OCI-LY7 (cell line): ENCODE measurements around the gene SERAC1. TPM values are rescaled to one million over a fixed set of nuclear protein-coding genes. Genes with fewer than 3 reads are reported as not detected.

Source experiments
- BruUV-seq: library from RNA; stranded (reverse); fragments of 400-500 nt; replicated peaks from 2 replicates; lab custom pipeline; 2021; lab: Mats Ljungman, UMichigan
- CTCF ChIA-PET: fragments of 300-600 bp; sonication (Branson Sonifier 250); formaldehyde crosslinking; loops from one replicate; lab custom pipeline; 2022; ENCODE audit warnings: antibody characterized with exemption; ENCODE audit not compliant: unreplicated experiment; lab: Charles Lee
- POLR2A ChIA-PET: fragments of 300-600 bp; sonication (Branson Sonifier 250); formaldehyde crosslinking; loops from one replicate; lab custom pipeline; 2022; ENCODE audit warnings: antibody characterized with exemption; lab: Charles Lee
- DNase-seq: peaks from one replicate; pipeline ENCODE4 v3.0.0-alpha.2; 2015; ENCODE audit warnings: low spot score
- H2AFZ ChIP-seq: fragments of 200-600 bp; sonication (generic), shearing (Covaris generic); 2 replicates; pipeline ENCODE4 v1.6.1; 2014; ENCODE audit warnings: mild to moderate bottlenecking, antibody characterized with exemption, low read length, moderate library complexity
- H3K27ac ChIP-seq: fragments of 200-600 bp; sonication (generic); 2 replicates; pipeline ENCODE4 v1.5.1; 2014; ENCODE audit warnings: mixed run types, low read depth, mild to moderate bottlenecking, moderate library complexity, low read length, inconsistent platforms; ENCODE audit not compliant: poor library complexity, severe bottlenecking
- H3K36me3 ChIP-seq: fragments of 200-600 bp; sonication (generic); 2 replicates; pipeline ENCODE4 v1.6.1; 2014; ENCODE audit warnings: mild to moderate bottlenecking, antibody characterized with exemption, low read length, moderate library complexity, mixed read lengths; ENCODE audit not compliant: insufficient read depth
- H3K4me1 ChIP-seq: fragments of 200-600 bp; sonication (generic); 2 replicates; pipeline ENCODE4 v1.5.1; 2014; ENCODE audit warnings: mild to moderate bottlenecking, low read length; ENCODE audit not compliant: insufficient read depth, poor library complexity, severe bottlenecking
- H3K4me2 ChIP-seq: fragments of 200-600 bp; sonication (generic); 2 replicates; pipeline ENCODE4 v1.6.1; 2014; ENCODE audit warnings: mild to moderate bottlenecking, low read length
- H3K4me3 ChIP-seq: fragments of 200-600 bp; sonication (generic); 2 replicates; pipeline ENCODE4 v1.5.1; 2014; ENCODE audit warnings: mild to moderate bottlenecking, low read depth, low read length; ENCODE audit not compliant: poor library complexity, severe bottlenecking
- H3K79me2 ChIP-seq: fragments of 200-600 bp; sonication (generic); 2 replicates; pipeline ENCODE4 v1.6.1; 2016; ENCODE audit warnings: low read depth, mild to moderate bottlenecking, low read length, moderate library complexity, mixed read lengths; ENCODE audit not compliant: insufficient read depth
- H3K9me2 ChIP-seq: fragments of 200-600 bp; sonication (generic); 2 replicates; pipeline ENCODE4 v1.6.1; 2016; ENCODE audit warnings: mild to moderate bottlenecking, low read length, mixed read lengths; ENCODE audit not compliant: insufficient read depth
- H3K9me3 ChIP-seq: fragments of 200-600 bp; sonication (generic); 2 replicates; pipeline ENCODE4 v1.6.1; 2014; ENCODE audit warnings: mild to moderate bottlenecking, mixed run types, low read length, mixed read lengths
- H4K20me1 ChIP-seq: fragments of 200-600 bp; sonication (generic); 2 replicates; pipeline ENCODE4 v1.6.1; 2014; ENCODE audit warnings: mild to moderate bottlenecking, antibody characterized with exemption, low read length, moderate library complexity, mixed read lengths; ENCODE audit not compliant: insufficient read depth
- CTCF ChIP-seq: fragments of 200-600 bp; sonication (generic); conservative IDR thresholded peaks from 2 replicates; pipeline ENCODE4 v1.5.1; 2014; ENCODE audit warnings: mild to moderate bottlenecking, antibody characterized with exemption, low read length, moderate library complexity, mixed read lengths
- EZH2phosphoT487 ChIP-seq: fragments of 200-600 bp; sonication (generic); IDR thresholded peaks from 2 replicates; pipeline ENCODE4 v1.6.1; 2018; ENCODE audit warnings: low read depth, borderline replicate concordance, mild to moderate bottlenecking, mixed run types, antibody characterized with exemption, low read length, moderate library complexity, mixed read lengths
- intact Hi-C: fragments of 100-400 bp; cut with micrococcal nuclease; formaldehyde crosslinking; loops from one replicate; pipeline ENCODE4 v1.10.0; 2022; ENCODE audit not compliant: unreplicated experiment
- total RNA-seq, 2 experiments: library from RNA; depleted of rRNA in 1 of 2; stranded (reverse); fragments of >200 nt in 1 of 2; shearing (Covaris generic) in 1 of 2; gene quantifications; 2 replicates each; pipeline ENCODE4 v1.2.3, GENCODE V29; 2014 to 2022

Gene SERAC1
- total RNA-seq, 2 experiments from 2014 or later, result 3.0 to 6.9 TPM

GRCh38 chr6:158161566-158162254 is 6.4 kb downstream of the SERAC1 start:
- no TSS peak for BruUV-seq
- Histone ChIP-seq H3K9me3 (no peaks in the 10 kb centered on the region), H3K4me2 (no peak overlapping the region), H3K4me3 (no peak overlapping the region), H3K36me3 (0 out of 2 replicates have a peak, but pooled peaks cover 6% of the 10 kb centered on the region), H3K79me2 (no peaks in the 10 kb centered on the region; the same call in 1 of the 2 replicates), H4K20me1 (no peaks in the 10 kb centered on the region), H3K9me2 (no peaks in the 10 kb centered on the region), H3K4me1 (no peaks in the 10 kb centered on the region), H2AFZ (no peak overlapping the region), H3K27ac (no peak overlapping the region)
- CTCF ChIA-PET, result no interaction called here
- no peak for TF ChIP-seq EZH2phosphoT487
- TF ChIP-seq CTCF, result no peak
- intact Hi-C loops, result no loop called here
- POLR2A ChIA-PET, result interaction anchor here (0.6 to 0.7 kb wide), 2 partner anchors 17 to 1051 kb away, joined by 3 read pairs; no protein-coding TSS in a partner anchor
- DNase-seq, result no peak

- no peak for TF ChIP-seq EZH2phosphoT487
- TF ChIP-seq CTCF, result no peak
- H3K36me3 ChIP-seq, result 0 out of 2 replicates have a peak, but pooled peaks cover 6% of the 10 kb centered on the region
- H3K79me2 ChIP-seq, result no peaks in the 10 kb centered on the region
- H3K4me2 ChIP-seq, result no peak overlapping the region
- POLR2A ChIA-PET, result no interaction called here
- no peak overlapping the region for H2AFZ ChIP-seq
- no peaks in the 10 kb centered on the region for H4K20me1 ChIP-seq
- no peaks in the 10 kb centered on the region for H3K9me3 ChIP-seq
- H3K4me1 ChIP-seq, result no peaks in the 10 kb centered on the region
- DNase-seq, result no peak
- intact Hi-C loops, result no loop called here
- H3K27ac ChIP-seq, result no peak overlapping the region
- CTCF ChIA-PET, result no interaction called here
- no peak overlapping the region for H3K4me3 ChIP-seq
- no peaks in the 10 kb centered on the region for H3K9me2 ChIP-seq
- BruUV-seq, result no TSS peak
Measured at GRCh38 chr6:158160932-158161539, 7.0 kb downstream of the SERAC1 start.

GRCh38 chr6:158158748-158159147 is 9.3 kb downstream of the SERAC1 start:
- no peak overlapping the region for H3K4me3 ChIP-seq
- ChIA-PET POLR2A (interaction anchor here (0.6 to 1.9 kb wide), 4 partner anchors 8 to 539 kb away, joined by 3 to 7 read pairs (median 4); no protein-coding TSS in a partner anchor), CTCF (no interaction called here)
- no peak overlapping the region for H3K4me2 ChIP-seq
- H3K79me2 ChIP-seq, result no peaks in the 10 kb centered on the region
- no peaks in the 10 kb centered on the region for H3K9me3 ChIP-seq
- intact Hi-C loops, result no loop called here
- TF ChIP-seq CTCF, result no peak
- TF ChIP-seq EZH2phosphoT487, result no peak
- no peak overlapping the region for H2AFZ ChIP-seq
- no TSS peak for BruUV-seq
- no peaks in the 10 kb centered on the region for H4K20me1 ChIP-seq
- H3K36me3 ChIP-seq, result 0 out of 2 replicates have a peak, but pooled peaks cover 6% of the 10 kb centered on the region
- no peak overlapping the region for H3K27ac ChIP-seq
- no peak for DNase-seq
- H3K4me1 ChIP-seq, result no peaks in the 10 kb centered on the region
- H3K9me2 ChIP-seq, result no peaks in the 10 kb centered on the region
